Transverse colon (tissue), 4 donors: Measurements from ENCODE around the gene GPR31. TPM values are rescaled to one million over a fixed set of nuclear protein-coding genes. Genes with fewer than 3 reads are reported as not detected.
A peak's percentile ranks its signal among the peaks of the same experiment; 100 is the strongest.

ENCODE experiments used
- DNase-seq: peaks from one replicate; pipeline ENCODE4 v3.0.0-alpha.2; 2019
- H3K27ac ChIP-seq, 4 donors: fragments of 200-600 bp; sonication (generic); 2 replicates each; pipeline ENCODE4 v1.5.1; 2016 to 2018; ENCODE audit warnings: inconsistent platforms in 4 of 4
- H3K27me3 ChIP-seq: fragments of 200-600 bp; sonication (generic); 2 replicates; pipeline ENCODE4 v1.5.1; 2017; ENCODE audit warnings: inconsistent platforms
- H3K36me3 ChIP-seq, 4 donors: fragments of 200-600 bp; sonication (generic); 2 replicates each; pipeline ENCODE4 v1.5.1; 2017 to 2019; ENCODE audit warnings: inconsistent platforms in 4 of 4
- H3K4me1 ChIP-seq, 4 donors: fragments of 200-600 bp; sonication (generic); 2 replicates each; pipeline ENCODE4 v1.5.1; 2017 to 2020; ENCODE audit warnings: inconsistent platforms in 4 of 4
- H3K4me3 ChIP-seq, 4 donors: fragments of 200-600 bp; sonication (generic); 1 replicate in 1 of 4; 2 replicates in 3 of 4; pipeline versions ENCODE4 v1.5.1 to v1.6.1; 2017 to 2019; ENCODE audit warnings: inconsistent platforms in 4 of 4
- H3K9me3 ChIP-seq, 2 donors: fragments of 200-600 bp; sonication (generic); 2 replicates each; pipeline ENCODE4 v1.5.1; 2017 to 2019; ENCODE audit warnings: inconsistent platforms in 2 of 2
- CTCF ChIP-seq, 5 experiments: fragments of 200-600 bp in 3 of 5; fragments of 450-650 bp in 2 of 5; sonication (generic) in 3 of 5; IDR thresholded peaks; 1 replicate in 2 of 5; 2 replicates in 3 of 5; pipeline ENCODE4 v1.5.1; 2016 to 2017; ENCODE audit warnings: antibody characterized with exemption in 5 of 5, inconsistent platforms in 3 of 5, mild to moderate bottlenecking in 2 of 5, moderate library complexity in 1 of 5
- EP300 ChIP-seq: sonication (generic); formaldehyde crosslinking; IDR thresholded peaks from one replicate; pipeline ENCODE4 v1.6.1; 2017; ENCODE audit warnings: antibody characterized with exemption, low read depth
- POLR2A ChIP-seq: fragments of 450-650 bp; IDR thresholded peaks from one replicate; pipeline ENCODE4 v1.6.1; 2016; ENCODE audit warnings: antibody characterized with exemption, mild to moderate bottlenecking, moderate library complexity
- POLR2AphosphoS5 ChIP-seq, 3 donors: sonication (generic); formaldehyde crosslinking; IDR thresholded peaks; one replicate each; pipeline ENCODE4 v1.6.1; 2016; ENCODE audit warnings: antibody characterized with exemption in 3 of 3
- WGBS, 2 donors: methylation state at CpG; one replicate each; pipeline ENCODE4 v1.1.5; 2018; ENCODE audit warnings: low coverage in 1 of 2; 5-methylcytosine and 5-hydroxymethylcytosine counted together
- in situ Hi-C, 4 donors: fragments of 200-750 bp; cut with MboI; loops; one replicate each; pipeline versions ENCODE4 v1.15.0 to v1.15.1; 2017; ENCODE audit warnings: low sequenced_read_pairs in 3 of 4, low pct_ligation_motif_present in 1 of 4, low pct_unique_long_range_greater_than_20kb in 1 of 4
- intact Hi-C: fragments of 100-400 bp; cut with DNase I; formaldehyde crosslinking; loops from one replicate; pipeline ENCODE4 v1.15.1; 2023; ENCODE audit warnings: low total_unique reads
- total RNA-seq, 4 donors: library from RNA; depleted of rRNA; stranded (reverse); fragments of >200 nt; gene quantifications; one replicate each; pipeline ENCODE4 v1.1.0, GENCODE V29; 2016

Gene GPR31
- total RNA-seq, 4 donors from 2014 or later = not detected

- Histone ChIP-seq H3K4me1 (peaks cover 0 to 8% (median 3%) of the 10 kb centered on the region in 4 donors), H3K36me3 (no peaks in the 10 kb centered on the region), H3K27ac (no peak overlapping the region), H3K4me3 (no peak overlapping the region), H3K9me3 (no peaks in the 10 kb centered on the region), H3K27me3 (no peaks in the 10 kb centered on the region)
- intact Hi-C loops = loop anchor here (10.0 kb wide), 1 partner anchor 366 kb away; no protein-coding TSS in a partner anchor
- in situ Hi-C loops = loop anchor here (10.0 to 25.0 kb wide), 4 partner anchors 129 to 379 kb away; no protein-coding TSS in a partner anchor
- TF ChIP-seq POLR2A (no peak), EP300 (no peak), CTCF (IDR thresholded peaks at IDR 0.05) (no peak), POLR2AphosphoS5 (IDR thresholded peaks at IDR 0.05) (no peak)
- WGBS, 2 donors = 47 to 80% methylated on average over 2 to 10 of the region's 10 CpGs
- peak; percentile 42 for DNase-seq
Observed at GRCh38 chr6:167140589-167141474, 16.9 kb downstream of the GPR31 start.

GRCh38 chr6:167139761-167140160 is 18.0 kb downstream of the GPR31 start:
- H3K9me3 ChIP-seq = no peaks in the 10 kb centered on the region
- no peak for TF ChIP-seq POLR2AphosphoS5 (IDR thresholded peaks at IDR 0.05)
- no peak for TF ChIP-seq CTCF (IDR thresholded peaks at IDR 0.05)
- no peak for TF ChIP-seq POLR2A
- no peak for TF ChIP-seq EP300
- H3K4me3 ChIP-seq = no peak overlapping the region
- in situ Hi-C loops = loop anchor here (10.0 to 25.0 kb wide), 5 partner anchors 127 to 377 kb away; partner anchors contain the start of gene CEP43 (in 1 of the 4)
- H3K36me3 ChIP-seq = no peaks in the 10 kb centered on the region
- DNase-seq = no peak
- no peak overlapping the region for H3K27ac ChIP-seq
- intact Hi-C loops = loop anchor here (10.0 kb wide), 1 partner anchor 365 kb away; no protein-coding TSS in a partner anchor
- H3K27me3 ChIP-seq = no peaks in the 10 kb centered on the region
- WGBS, 2 donors = 91 to 96% methylated on average over 4 of the region's 4 CpGs
- peaks cover 0 to 8% (median 3%) of the 10 kb centered on the region in 4 donors for H3K4me1 ChIP-seq

- intact Hi-C loops (no loop called here), in situ Hi-C loops (loop anchor here in 3 of 4 donors (10.0 to 25.0 kb wide), 4 partner anchors 126 to 376 kb away; partner anchors contain the start of gene CEP43 (in 1 of the 3))
- TF ChIP-seq POLR2AphosphoS5 (IDR thresholded peaks at IDR 0.05) = no peak
- no peak for TF ChIP-seq EP300
- no peak for TF ChIP-seq CTCF (IDR thresholded peaks at IDR 0.05)
- no peak for TF ChIP-seq POLR2A
- Histone ChIP-seq H3K27me3 (no peaks in the 10 kb centered on the region), H3K9me3 (no peaks in the 10 kb centered on the region), H3K36me3 (no peaks in the 10 kb centered on the region), H3K4me1 (peaks cover 0 to 8% (median 3%) of the 10 kb centered on the region in 4 donors), H3K4me3 (no peak overlapping the region), H3K27ac (no peak overlapping the region)
- no peak for DNase-seq
- WGBS, 2 donors = 62 to 70% methylated on average over 4 to 6 of the region's 6 CpGs
Observed at GRCh38 chr6:167137881-167138280, 19.9 kb downstream of the GPR31 start.

GRCh38 chr6:167137081-167137480 is 20.7 kb downstream of the GPR31 start:
- H3K4me3 ChIP-seq = no peak overlapping the region
- in situ Hi-C loops = loop anchor here in 3 of 4 donors (10.0 to 25.0 kb wide), 4 partner anchors 125 to 375 kb away; partner anchors contain the start of gene CEP43 (in 1 of the 3)
- no peak for TF ChIP-seq POLR2AphosphoS5 (IDR thresholded peaks at IDR 0.05)
- no peak for TF ChIP-seq EP300
- TF ChIP-seq POLR2A = no peak
- no peak for TF ChIP-seq CTCF (IDR thresholded peaks at IDR 0.05)
- intact Hi-C loops = no loop called here
- peaks cover 0 to 8% (median 3%) of the 10 kb centered on the region in 4 donors for H3K4me1 ChIP-seq
- no peaks in the 10 kb centered on the region for H3K9me3 ChIP-seq
- H3K27me3 ChIP-seq = no peaks in the 10 kb centered on the region
- no peak overlapping the region for H3K27ac ChIP-seq
- 92 to 93% methylated on average over 5 to 10 of the region's 10 CpGs for WGBS, 2 donors
- DNase-seq = no peak
- H3K36me3 ChIP-seq = no peaks in the 10 kb centered on the region
